ENCODE results near the gene IFI27L2. TPM values are rescaled to one million over a fixed set of nuclear protein-coding genes. Genes with fewer than 3 reads are reported as not detected.

Gene IFI27L2
- total RNA-seq, 2 experiments from 2014 or later, result 52.6 to 102 TPM

DNA sequence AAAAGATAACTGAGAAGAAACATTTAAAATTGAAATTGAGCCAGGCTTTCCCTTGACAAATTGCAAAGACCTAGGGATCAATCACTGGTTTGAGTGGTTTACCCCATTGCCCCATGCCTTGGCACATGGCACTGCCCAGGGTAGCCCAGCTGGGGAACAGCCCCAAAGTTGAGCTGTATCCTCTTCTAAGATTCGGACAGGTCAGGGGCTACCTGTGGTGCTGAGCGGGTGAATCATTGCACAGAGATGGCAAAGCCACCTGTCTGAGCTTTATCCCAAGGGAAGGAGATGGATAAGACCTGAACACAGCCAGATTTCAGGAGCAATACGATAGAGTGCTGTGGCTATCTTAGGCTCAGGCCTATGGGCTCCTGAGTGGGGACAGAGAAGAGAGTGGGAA is 7.0 kb downstream of the IFI27L2 start:
- Histone ChIP-seq H3K9me3 (ENCODE audit: low read length) (no peaks in the 10 kb centered on the region), H4K20me1 (ENCODE audit: insufficient read depth, low read length) (no peaks in the 10 kb centered on the region), H3K9me2 (ENCODE audit: insufficient read depth, low read length) (no peaks in the 10 kb centered on the region), H3K79me2 (ENCODE audit: insufficient read depth, low read depth, low read length) (no peaks in the 10 kb centered on the region), H3K4me1 (ENCODE audit: insufficient read depth, low read length, poor library complexity, severe bottlenecking) (no peaks in the 10 kb centered on the region), H3K4me3 (ENCODE audit: low read depth, low read length, poor library complexity, severe bottlenecking) (no peak overlapping the region), H3K4me2 (ENCODE audit: low read length) (no peak overlapping the region), H3K27ac (ENCODE audit: low read depth, low read length, poor library complexity, severe bottlenecking) (no peak overlapping the region), H3K36me3 (ENCODE audit: insufficient read depth, low read length) (no peaks in the 10 kb centered on the region), H2AFZ (ENCODE audit: low read length) (no peak overlapping the region)
- no TSS peak for BruUV-seq (replicated peaks)
- intact Hi-C loops (cut with micrococcal nuclease; ENCODE audit: unreplicated experiment), result no loop called here
- ChIA-PET CTCF (ENCODE audit: unreplicated experiment) (no interaction called here), POLR2A (no interaction called here)
- TF ChIP-seq EZH2phosphoT487 (IDR thresholded peaks at IDR 0.05; ENCODE audit: borderline replicate concordance, low read depth, low read length), result no peak
- TF ChIP-seq, protein P1, sequence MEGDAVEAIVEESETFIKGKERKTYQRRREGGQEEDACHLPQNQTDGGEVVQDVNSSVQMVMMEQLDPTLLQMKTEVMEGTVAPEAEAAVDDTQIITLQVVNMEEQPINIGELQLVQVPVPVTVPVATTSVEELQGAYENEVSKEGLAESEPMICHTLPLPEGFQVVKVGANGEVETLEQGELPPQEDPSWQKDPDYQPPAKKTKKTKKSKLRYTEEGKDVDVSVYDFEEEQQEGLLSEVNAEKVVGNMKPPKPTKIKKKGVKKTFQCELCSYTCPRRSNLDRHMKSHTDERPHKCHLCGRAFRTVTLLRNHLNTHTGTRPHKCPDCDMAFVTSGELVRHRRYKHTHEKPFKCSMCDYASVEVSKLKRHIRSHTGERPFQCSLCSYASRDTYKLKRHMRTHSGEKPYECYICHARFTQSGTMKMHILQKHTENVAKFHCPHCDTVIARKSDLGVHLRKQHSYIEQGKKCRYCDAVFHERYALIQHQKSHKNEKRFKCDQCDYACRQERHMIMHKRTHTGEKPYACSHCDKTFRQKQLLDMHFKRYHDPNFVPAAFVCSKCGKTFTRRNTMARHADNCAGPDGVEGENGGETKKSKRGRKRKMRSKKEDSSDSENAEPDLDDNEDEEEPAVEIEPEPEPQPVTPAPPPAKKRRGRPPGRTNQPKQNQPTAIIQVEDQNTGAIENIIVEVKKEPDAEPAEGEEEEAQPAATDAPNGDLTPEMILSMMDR (conservative IDR thresholded peaks at IDR 0.05; ENCODE audit: low read length), result no peak
- DNase-seq (ENCODE audit: low spot score), result no peak

DNA sequence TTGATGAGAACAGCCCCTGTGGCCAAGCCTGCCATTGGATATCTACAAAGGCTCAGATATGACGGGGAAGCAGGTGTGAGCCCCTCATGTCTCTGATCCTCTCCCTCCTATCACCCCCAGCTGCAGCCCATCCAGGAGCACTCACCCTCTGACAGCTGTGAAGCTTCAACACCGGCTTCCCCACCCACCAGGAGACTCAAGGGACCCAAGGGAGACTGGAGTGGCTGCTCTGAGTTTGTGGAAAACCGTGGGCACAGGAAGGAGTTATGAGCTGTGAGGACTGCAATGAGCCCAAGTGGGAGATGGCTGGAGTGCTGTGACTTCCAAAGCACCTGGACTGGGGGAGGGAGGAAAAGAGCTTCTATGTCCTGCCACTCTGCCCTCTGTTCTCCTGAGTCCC is 7.9 kb downstream of the IFI27L2 start:
- intact Hi-C loops (cut with micrococcal nuclease; ENCODE audit: unreplicated experiment), result no loop called here
- Histone ChIP-seq H3K4me1 (ENCODE audit: insufficient read depth, low read length, poor library complexity, severe bottlenecking) (no peaks in the 10 kb centered on the region), H4K20me1 (ENCODE audit: insufficient read depth, low read length) (no peaks in the 10 kb centered on the region), H3K27ac (ENCODE audit: low read depth, low read length, poor library complexity, severe bottlenecking) (no peak overlapping the region), H3K4me3 (ENCODE audit: low read depth, low read length, poor library complexity, severe bottlenecking) (no peak overlapping the region), H3K9me2 (ENCODE audit: insufficient read depth, low read length) (no peaks in the 10 kb centered on the region), H3K36me3 (ENCODE audit: insufficient read depth, low read length) (no peaks in the 10 kb centered on the region), H3K9me3 (ENCODE audit: low read length) (no peaks in the 10 kb centered on the region), H3K4me2 (ENCODE audit: low read length) (no peak overlapping the region), H2AFZ (ENCODE audit: low read length) (no peak overlapping the region), H3K79me2 (ENCODE audit: insufficient read depth, low read depth, low read length) (no peaks in the 10 kb centered on the region)
- ChIA-PET POLR2A (no interaction called here), CTCF (ENCODE audit: unreplicated experiment) (no interaction called here)
- TF ChIP-seq, protein P1 (conservative IDR thresholded peaks at IDR 0.05; ENCODE audit: low read length), result no peak
- no peak for TF ChIP-seq EZH2phosphoT487 (IDR thresholded peaks at IDR 0.05; ENCODE audit: borderline replicate concordance, low read depth, low read length)
- no TSS peak for BruUV-seq (replicated peaks)
- no peak for DNase-seq (ENCODE audit: low spot score)

GRCh38 chr14:94120667-94121340 is 8.6 kb downstream of the IFI27L2 start:
- no peaks in the 10 kb centered on the region for H3K9me3 ChIP-seq (ENCODE audit: low read length)
- no peak overlapping the region for H3K4me3 ChIP-seq (ENCODE audit: low read depth, low read length, poor library complexity, severe bottlenecking)
- H3K27ac ChIP-seq (ENCODE audit: low read depth, low read length, poor library complexity, severe bottlenecking), result no peak overlapping the region
- H3K9me2 ChIP-seq (ENCODE audit: insufficient read depth, low read length), result no peaks in the 10 kb centered on the region
- no peak for DNase-seq (ENCODE audit: low spot score)
- no peaks in the 10 kb centered on the region for H3K4me1 ChIP-seq (ENCODE audit: insufficient read depth, low read length, poor library complexity, severe bottlenecking)
- TF ChIP-seq, protein P1 (conservative IDR thresholded peaks at IDR 0.05; ENCODE audit: low read length), result no peak
- no peak for TF ChIP-seq EZH2phosphoT487 (IDR thresholded peaks at IDR 0.05; ENCODE audit: borderline replicate concordance, low read depth, low read length)
- BruUV-seq (replicated peaks), result no TSS peak
- ChIA-PET POLR2A (no interaction called here), CTCF (ENCODE audit: unreplicated experiment) (no interaction called here)
- no peak overlapping the region for H2AFZ ChIP-seq (ENCODE audit: low read length)
- no peaks in the 10 kb centered on the region for H3K79me2 ChIP-seq (ENCODE audit: insufficient read depth, low read depth, low read length)
- no peaks in the 10 kb centered on the region for H3K36me3 ChIP-seq (ENCODE audit: insufficient read depth, low read length)
- no peaks in the 10 kb centered on the region for H4K20me1 ChIP-seq (ENCODE audit: insufficient read depth, low read length)
- intact Hi-C loops (cut with micrococcal nuclease; ENCODE audit: unreplicated experiment), result no loop called here
- no peak overlapping the region for H3K4me2 ChIP-seq (ENCODE audit: low read length)
